ENCODE results near the gene BIRC2.

The BIRC2 gene

GRCh38 chr11:102375720-102376399 lies 28.8 kb downstream of the BIRC2 start:
- no peak for DNase-seq

GRCh38 chr11:102377891-102378290 lies 30.9 kb downstream of the BIRC2 start:
- DNase-seq = no peak

GRCh38 chr11:102378818-102379217 lies 31.8 kb downstream of the BIRC2 start:
- no peak for DNase-seq

- DNase-seq = no peak
Observed at GRCh38 chr11:102382384-102382783, 35.4 kb downstream of the BIRC2 start.

- DNase-seq = no peak
Observed at GRCh38 chr11:102383839-102384238, 36.8 kb downstream of the BIRC2 start.

GRCh38 chr11:102384419-102385079 lies 37.5 kb downstream of the BIRC2 start:
- no peak for DNase-seq

GRCh38 chr11:102385085-102386007 lies 38.3 kb downstream of the BIRC2 start:
- no peak for DNase-seq

GRCh38 chr11:102386136-102386734 lies 39.2 kb downstream of the BIRC2 start:
- no peak for DNase-seq

GRCh38 chr11:102387043-102387781 lies 40.2 kb downstream of the BIRC2 start:
- no peak for DNase-seq

- DNase-seq = no peak
Observed at GRCh38 chr11:102389253-102389652, 42.2 kb downstream of the BIRC2 start.

- peak; percentile 58 for DNase-seq
Observed at GRCh38 chr11:102390667-102391465, 43.9 kb downstream of the BIRC2 start.

GRCh38 chr11:102391549-102392237 lies 44.7 kb downstream of the BIRC2 start:
- DNase-seq = no peak

GRCh38 chr11:102393272-102393730 lies 46.3 kb downstream of the BIRC2 start:
- no peak for DNase-seq

GRCh38 chr11:102395720-102396393 lies 48.8 kb downstream of the BIRC2 start:
- no peak for DNase-seq

GRCh38 chr11:102396708-102397563 lies 49.9 kb downstream of the BIRC2 start:
- no peak for DNase-seq

GRCh38 chr11:102398297-102398696 lies 51.3 kb downstream of the BIRC2 start:
- no peak for DNase-seq

GRCh38 chr11:102399189-102399588 lies 52.2 kb downstream of the BIRC2 start:
- DNase-seq = no peak

GRCh38 chr11:102400603-102401002 lies 53.6 kb downstream of the BIRC2 start:
- no peak for DNase-seq

- DNase-seq = no peak
Observed at GRCh38 chr11:102401905-102402304, 54.9 kb downstream of the BIRC2 start.
